Adrenal gland (tissue), 12 donors: ENCODE results near the gene PFKP. TPM values are rescaled to one million over a fixed set of nuclear protein-coding genes. Genes with fewer than 3 reads are reported as not detected.

Source experiments
- DNase-seq, 7 donors: peaks; one replicate each; pipeline ENCODE4 v3.0.0-alpha.2; 2019 to 2020
- H3K27ac ChIP-seq, 5 donors: fragments of 200-600 bp; sonication (generic) in 4 of 5; 1 replicate in 3 of 5; 2 replicates in 2 of 5; pipeline versions ENCODE4 v1.5.1 to v1.8.0; 2016 to 2020; ENCODE audit warnings: mild to moderate bottlenecking in 1 of 5
- H3K27me3 ChIP-seq: fragments of 200-600 bp; 2 replicates; pipeline ENCODE4 v1.8.0; 2021
- H3K36me3 ChIP-seq, 2 donors: fragments of 200-600 bp; replicated peaks in 1 of 2; 1 replicate in 1 of 2; 2 replicates in 1 of 2; pipeline versions ENCODE4 v1.5.1 to v1.8.0; 2018 to 2022
- H3K4me1 ChIP-seq, 2 donors: fragments of 200-600 bp; replicated peaks in 1 of 2; 1 replicate in 1 of 2; 2 replicates in 1 of 2; pipeline versions ENCODE4 v1.5.1 to v1.8.0; 2018 to 2021
- H3K4me3 ChIP-seq, 4 donors: fragments of 200-600 bp; sonication (generic) in 3 of 4; one replicate each; pipeline ENCODE4 v1.5.1; 2016 to 2018
- H3K9me3 ChIP-seq, 3 donors: fragments of 200-600 bp; sonication (generic) in 1 of 3; replicated peaks in 1 of 3; 1 replicate in 2 of 3; 2 replicates in 1 of 3; pipeline versions ENCODE4 v1.5.1 to v1.8.0; 2016 to 2021
- POLR2A ChIP-seq, 2 donors: fragments of 450-650 bp; IDR thresholded peaks; one replicate each; pipeline ENCODE4 v1.6.1; 2017; ENCODE audit warnings: antibody characterized with exemption in 2 of 2, mild to moderate bottlenecking in 2 of 2, moderate library complexity in 1 of 2
- WGBS, 4 donors: extraction: QIAGEN DNeasy Blood & Tissue Kit in 2 of 4; methylation state at CpG; one replicate each; pipeline versions ENCODE4 v1.1.5 to v1.1.7; 2013 to 2017; 5-methylcytosine and 5-hydroxymethylcytosine counted together
- intact Hi-C, 2 donors: fragments of 100-400 bp; cut with DNase I; formaldehyde crosslinking; loops; one replicate each; pipeline versions ENCODE4 v1.14.1 to v1.15.0; 2022 to 2023
- polyA plus RNA-seq, 3 donors: library from polyadenylated mRNA; stranded (reverse); fragments of 200-250 nt in 2 of 3; fragments of 350-450 nt in 1 of 3; fragmentation: Illumina TruSeq in 1 of 3; extraction: RNeasy Lipid Tissue Mini Kit (QIAGEN cat#74804) in 1 of 3; gene quantifications; one replicate each; pipeline ENCODE4 v1.2.3, GENCODE V29; 2013 to 2014
- total RNA-seq, 9 donors: library from RNA; depleted of rRNA in 4 of 9; stranded (reverse); fragments of >200 nt in 4 of 9; fragments of 120-200 nt in 1 of 9; fragmentation: NEBNext Ultra II Directional in 1 of 9; extraction: Animal tissue kit (Norgen Biotek cat#: 25700) in 1 of 9; gene quantifications; one replicate each; pipeline versions ENCODE4 v1.1.0 to v1.2.4, GENCODE V29; 2013 to 2023
- TF ChIP-seq, protein P1 (sequence below), 6 experiments: fragments of 450-650 bp in 4 of 6; fragments of 200-600 bp in 2 of 6; sonication (generic) in 1 of 6; IDR thresholded peaks; 1 replicate in 5 of 6; 2 replicates in 1 of 6; pipeline versions ENCODE4 v1.5.1 to v1.8.0; 2016 to 2021; ENCODE audit warnings: antibody characterized with exemption in 6 of 6, mild to moderate bottlenecking in 2 of 6, moderate library complexity in 1 of 6
- donor health status: healthy with polysubstance abuse.
- donor health status: Bipolar disorder and iron deficiency.
- donor health status: DM: yes; HTN: yes; CAD: no.
- donor health status: DM: no; HTN: no; CAD: no.
- donor health status: DM: no; HTN: no; CAD: no.
- donor health status: DM: yes; HTN: yes; CAD: no.

PFKP gene
- total and polyA plus RNA-seq, 12 donors: 4.6 to 46.6 (median 16.4) TPM

DNA sequence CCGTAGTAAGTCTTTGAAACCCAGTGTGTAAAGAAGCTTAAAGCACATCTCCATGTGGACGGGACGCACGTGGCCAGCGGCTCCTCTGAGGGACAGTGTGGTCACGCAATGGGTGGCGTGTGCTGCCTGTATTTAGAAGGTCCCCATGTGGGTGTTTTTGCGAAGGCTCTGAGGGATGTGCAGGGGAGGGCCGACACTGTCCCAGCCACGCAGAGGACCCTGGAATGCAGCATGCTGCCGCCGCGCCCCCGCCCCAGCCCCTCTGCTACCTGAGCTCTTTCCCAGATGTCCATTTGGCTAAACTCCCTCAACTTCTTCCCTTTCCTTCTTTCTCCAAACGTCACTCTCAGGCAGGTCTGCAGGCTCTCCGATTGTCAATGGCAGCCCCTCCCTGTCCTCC lies 8.8 kb downstream of the PFKP start:
- H3K4me3 ChIP-seq: no peak overlapping the region
- 86 to 94% (median 91%) methylated on average over 15 to 16 of the region's 16 CpGs for WGBS, 4 donors
- H3K4me1 ChIP-seq: no peaks in the 10 kb centered on the region
- no peaks in the 10 kb centered on the region for H3K36me3 ChIP-seq
- DNase-seq: no peak
- no peak overlapping the region for H3K27ac ChIP-seq
- intact Hi-C loops: no loop called here
- H3K27me3 ChIP-seq: no peaks in the 10 kb centered on the region
- TF ChIP-seq POLR2A (IDR thresholded peaks at IDR 0.05): no peak
- TF ChIP-seq, protein P1, sequence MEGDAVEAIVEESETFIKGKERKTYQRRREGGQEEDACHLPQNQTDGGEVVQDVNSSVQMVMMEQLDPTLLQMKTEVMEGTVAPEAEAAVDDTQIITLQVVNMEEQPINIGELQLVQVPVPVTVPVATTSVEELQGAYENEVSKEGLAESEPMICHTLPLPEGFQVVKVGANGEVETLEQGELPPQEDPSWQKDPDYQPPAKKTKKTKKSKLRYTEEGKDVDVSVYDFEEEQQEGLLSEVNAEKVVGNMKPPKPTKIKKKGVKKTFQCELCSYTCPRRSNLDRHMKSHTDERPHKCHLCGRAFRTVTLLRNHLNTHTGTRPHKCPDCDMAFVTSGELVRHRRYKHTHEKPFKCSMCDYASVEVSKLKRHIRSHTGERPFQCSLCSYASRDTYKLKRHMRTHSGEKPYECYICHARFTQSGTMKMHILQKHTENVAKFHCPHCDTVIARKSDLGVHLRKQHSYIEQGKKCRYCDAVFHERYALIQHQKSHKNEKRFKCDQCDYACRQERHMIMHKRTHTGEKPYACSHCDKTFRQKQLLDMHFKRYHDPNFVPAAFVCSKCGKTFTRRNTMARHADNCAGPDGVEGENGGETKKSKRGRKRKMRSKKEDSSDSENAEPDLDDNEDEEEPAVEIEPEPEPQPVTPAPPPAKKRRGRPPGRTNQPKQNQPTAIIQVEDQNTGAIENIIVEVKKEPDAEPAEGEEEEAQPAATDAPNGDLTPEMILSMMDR (IDR thresholded peaks at IDR 0.05): no peak
- no peaks in the 10 kb centered on the region for H3K9me3 ChIP-seq

DNA sequence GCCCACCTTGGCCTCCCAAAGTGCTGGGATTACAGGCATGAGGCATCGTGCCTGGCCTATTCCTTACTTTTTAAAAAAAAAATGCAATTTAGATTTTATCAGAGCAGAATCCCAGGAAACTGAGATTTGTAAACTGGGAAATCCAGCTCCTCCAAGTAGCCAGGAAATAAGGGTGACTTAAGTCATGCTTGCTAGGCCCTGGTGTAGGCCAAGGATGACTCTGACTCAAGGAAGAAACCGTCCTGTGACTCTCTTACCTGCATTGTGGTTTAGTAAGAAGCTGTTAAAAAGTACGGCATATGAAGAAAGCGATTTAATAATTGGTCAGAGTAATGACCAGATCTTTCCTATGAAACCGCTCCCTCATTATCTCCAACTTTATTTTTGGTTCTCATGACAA lies 10.2 kb downstream of the PFKP start:
- intact Hi-C loops: no loop called here
- no peak for DNase-seq
- H3K27me3 ChIP-seq: no peaks in the 10 kb centered on the region
- no peak overlapping the region for H3K27ac ChIP-seq
- TF ChIP-seq, protein P1 (IDR thresholded peaks at IDR 0.05): no peak
- TF ChIP-seq POLR2A (IDR thresholded peaks at IDR 0.05): no peak
- H3K4me1 ChIP-seq: no peaks in the 10 kb centered on the region
- no peak overlapping the region for H3K4me3 ChIP-seq
- 90 to 95% (median 93%) methylated on average over 5 of the region's 5 CpGs for WGBS, 4 donors
- H3K9me3 ChIP-seq: no peaks in the 10 kb centered on the region
- H3K36me3 ChIP-seq: no peaks in the 10 kb centered on the region

DNA sequence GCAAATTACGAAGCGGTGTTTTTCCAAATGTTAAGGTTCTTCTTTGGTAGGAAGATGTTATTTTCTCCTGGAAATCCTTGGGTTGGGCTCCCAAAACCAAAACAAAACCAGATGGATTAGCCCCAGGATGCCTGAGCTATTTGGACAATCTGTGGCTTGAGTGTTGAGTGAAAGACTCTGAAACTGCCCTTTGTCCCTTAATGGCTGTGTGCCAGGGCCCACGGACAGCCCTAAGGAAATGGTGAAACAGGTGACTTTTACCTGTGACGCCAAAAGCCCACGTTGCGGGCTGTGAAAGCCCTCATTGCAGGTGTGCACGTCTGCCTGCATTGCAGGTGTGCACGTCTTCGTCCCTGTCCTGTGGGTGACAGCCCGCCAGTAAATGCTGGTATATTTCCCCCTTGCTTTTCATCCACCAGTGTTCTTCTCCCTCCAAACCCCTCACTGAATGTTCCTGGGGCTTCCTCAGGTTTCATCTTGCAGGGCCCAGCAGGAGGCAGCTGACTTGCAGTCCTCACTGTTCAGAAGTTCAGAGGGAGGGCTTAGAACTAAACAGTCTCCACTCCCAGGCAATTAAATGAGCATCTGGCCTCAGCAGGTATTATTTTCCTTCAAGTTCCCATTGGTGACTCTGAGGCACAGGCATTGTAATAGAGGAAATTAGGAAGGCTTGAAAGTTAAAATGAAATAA lies 10.7 kb downstream of the PFKP start:
- Histone ChIP-seq H3K4me1 (no peaks in the 10 kb centered on the region), H3K36me3 (no peaks in the 10 kb centered on the region), H3K27ac (no peak overlapping the region), H3K27me3 (no peaks in the 10 kb centered on the region), H3K9me3 (no peaks in the 10 kb centered on the region), H3K4me3 (no peak overlapping the region)
- 84 to 89% (median 86%) methylated on average over 9 to 10 of the region's 10 CpGs for WGBS, 4 donors
- TF ChIP-seq, protein P1 (IDR thresholded peaks at IDR 0.05): no peak
- no peak for TF ChIP-seq POLR2A (IDR thresholded peaks at IDR 0.05)
- intact Hi-C loops: no loop called here
- no peak for DNase-seq

DNA sequence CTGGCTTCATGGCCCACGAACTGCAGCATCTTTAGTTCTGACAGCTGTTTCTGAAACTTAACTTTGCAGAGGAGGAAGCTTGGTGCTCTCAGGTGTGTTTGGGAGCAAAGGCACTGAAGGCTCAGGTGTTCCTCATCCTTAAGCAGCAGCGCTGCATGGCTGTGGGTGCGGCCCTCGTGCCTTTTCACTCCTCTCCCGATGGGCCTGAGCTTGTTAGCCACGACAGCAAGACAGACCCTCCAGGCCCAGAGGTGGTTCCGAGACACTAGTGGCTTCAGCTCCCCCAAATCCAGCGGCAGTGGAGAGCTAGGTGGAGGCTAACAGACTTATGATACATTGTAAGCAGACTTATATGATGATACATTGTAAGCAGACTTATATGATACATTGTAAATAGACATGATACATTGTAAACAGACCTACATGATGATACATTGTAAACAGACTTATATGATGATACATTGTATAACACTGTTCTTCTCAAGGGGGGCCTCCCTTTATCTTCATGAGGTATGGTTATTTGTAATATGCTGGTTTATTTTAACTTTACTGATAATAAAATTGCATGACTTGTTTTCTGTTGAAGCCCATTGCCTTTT lies 14.1 kb downstream of the PFKP start:
- Histone ChIP-seq H3K36me3 (no peaks in the 10 kb centered on the region), H3K9me3 (no peaks in the 10 kb centered on the region), H3K4me1 (no peaks in the 10 kb centered on the region), H3K27ac (no peak overlapping the region), H3K4me3 (no peak overlapping the region), H3K27me3 (no peaks in the 10 kb centered on the region)
- no peak for DNase-seq
- no peak for TF ChIP-seq POLR2A (IDR thresholded peaks at IDR 0.05)
- TF ChIP-seq, protein P1 (IDR thresholded peaks at IDR 0.05): no peak
- WGBS, 4 donors: 88 to 96% (median 94%) methylated on average over 8 of the region's 8 CpGs
- intact Hi-C loops: no loop called here
